Heart left ventricle (tissue), 13 donors: ENCODE measurements around the gene DOCK8.

ENCODE experiments used
- CTCF ChIP-seq, 12 donors: fragments of 200-600 bp; sonication (generic) in 4 of 12; IDR thresholded peaks; one replicate each; pipeline versions ENCODE4 v1.5.0 to v1.8.0; 2018 to 2022; ENCODE audit warnings: antibody characterized with exemption in 12 of 12, mild to moderate bottlenecking in 5 of 12
- POLR2A ChIP-seq, 2 donors: fragments of 450-650 bp; IDR thresholded peaks; one replicate each; pipeline ENCODE4 v1.6.1; 2017; ENCODE audit warnings: antibody characterized with exemption in 2 of 2, mild to moderate bottlenecking in 2 of 2, moderate library complexity in 2 of 2
- donor health status: ischemic (EF 13 %, LVEDD 7.1; RV severe dilation, severe dysfunction).
- donor health status: DM: no; HTN: yes; CAD: no.
- donor health status: DM: no; HTN: no; CAD: no.
- donor health status: ischemic (EF 25% LVEDD 6.9; RV normal size, moderate dysfunction).
- donor health status: ischemic (EF 25% LVEDD 5.7; RV mildly dilated, moderate dysfunction).
- donor health status: ischemic (EF 35%, LVEDD 5.7; RV mildly dilated, moderate dysfunction).
- donor health status: nonischemic (EF 11% LVEDD 7.7; RV severe dilation, severe dysfunction).
- donor health status: DM: yes; HTN: yes; CAD: no.
- donor health status: PGD.
- donor health status: ischemic (EF 29% LVEDD 5.4; RV normal size, mild dysfunction).
- donor health status: nonischemic (EF 23%, LVEDD 6.1; RV moderate dilation, normal function).

- no peak for TF ChIP-seq CTCF (IDR thresholded peaks at IDR 0.05)
- no peak for TF ChIP-seq POLR2A (IDR thresholded peaks at IDR 0.05)
Observed at GRCh38 chr9:251398-251797, 36.7 kb downstream of the DOCK8 start.
